ENCODE data around the gene RAB15.

DNA sequence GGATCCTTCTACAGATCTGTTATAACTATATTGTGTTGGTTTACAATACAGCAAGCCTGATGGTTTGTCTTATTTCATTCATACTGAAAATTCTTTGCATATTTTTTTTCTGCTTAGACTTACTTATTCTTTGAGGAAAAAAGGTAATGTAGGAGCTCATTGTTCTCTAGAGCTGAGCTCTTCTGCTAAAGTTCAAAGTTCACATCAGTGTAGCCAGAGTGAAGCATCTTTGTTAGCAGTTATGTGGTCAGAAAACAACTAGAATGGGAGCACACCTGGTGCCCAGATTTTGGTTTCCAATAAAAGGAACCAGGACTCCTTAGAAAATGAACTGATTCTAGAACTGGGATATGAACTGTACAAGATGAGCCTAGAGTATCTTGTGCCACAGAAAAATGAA lies 39.9 kb downstream of the RAB15 start:
- TF ChIP-seq, protein P1, sequence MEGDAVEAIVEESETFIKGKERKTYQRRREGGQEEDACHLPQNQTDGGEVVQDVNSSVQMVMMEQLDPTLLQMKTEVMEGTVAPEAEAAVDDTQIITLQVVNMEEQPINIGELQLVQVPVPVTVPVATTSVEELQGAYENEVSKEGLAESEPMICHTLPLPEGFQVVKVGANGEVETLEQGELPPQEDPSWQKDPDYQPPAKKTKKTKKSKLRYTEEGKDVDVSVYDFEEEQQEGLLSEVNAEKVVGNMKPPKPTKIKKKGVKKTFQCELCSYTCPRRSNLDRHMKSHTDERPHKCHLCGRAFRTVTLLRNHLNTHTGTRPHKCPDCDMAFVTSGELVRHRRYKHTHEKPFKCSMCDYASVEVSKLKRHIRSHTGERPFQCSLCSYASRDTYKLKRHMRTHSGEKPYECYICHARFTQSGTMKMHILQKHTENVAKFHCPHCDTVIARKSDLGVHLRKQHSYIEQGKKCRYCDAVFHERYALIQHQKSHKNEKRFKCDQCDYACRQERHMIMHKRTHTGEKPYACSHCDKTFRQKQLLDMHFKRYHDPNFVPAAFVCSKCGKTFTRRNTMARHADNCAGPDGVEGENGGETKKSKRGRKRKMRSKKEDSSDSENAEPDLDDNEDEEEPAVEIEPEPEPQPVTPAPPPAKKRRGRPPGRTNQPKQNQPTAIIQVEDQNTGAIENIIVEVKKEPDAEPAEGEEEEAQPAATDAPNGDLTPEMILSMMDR (IDR thresholded peaks at IDR 0.05; ENCODE audit: insufficient read depth, low read depth, low read length) = no peak
- no peak for TF ChIP-seq EZH2 (IDR thresholded peaks at IDR 0.05; ENCODE audit: insufficient read depth, low read length)

Data from astrocyte (in vitro differentiated cells and primary cell).